Gastroesophageal sphincter (tissue), 4 donors: Measurements from ENCODE around the gene CCNK. TPM values are rescaled to one million over a fixed set of nuclear protein-coding genes. Genes with fewer than 3 reads are reported as not detected.

Source experiments
- ATAC-seq: fragments of 150-250 bp; one replicate; pipeline ENCODE4 v1.9.1; 2016; ENCODE audit warnings: mild to moderate bottlenecking, moderate library complexity
- H3K27ac ChIP-seq, 4 donors: fragments of 200-600 bp; sonication (generic) in 3 of 4; 1 replicate in 3 of 4; 2 replicates in 1 of 4; pipeline ENCODE4 v1.5.1; 2016 to 2019
- H3K27me3 ChIP-seq: fragments of 200-600 bp; sonication (generic); one replicate; pipeline ENCODE4 v1.5.1; 2019
- H3K36me3 ChIP-seq, 2 donors: fragments of 200-600 bp; sonication (generic); one replicate each; pipeline ENCODE4 v1.5.1; 2019; ENCODE audit warnings: control low read depth in 1 of 2
- H3K4me1 ChIP-seq, 3 donors: fragments of 200-600 bp; sonication (generic); 1 replicate in 2 of 3; 2 replicates in 1 of 3; pipeline ENCODE4 v1.5.1; 2016 to 2019; ENCODE audit warnings: control low read depth in 2 of 3
- H3K4me3 ChIP-seq, 2 donors: fragments of 200-600 bp; sonication (generic); one replicate each; pipeline ENCODE4 v1.5.1; 2019; ENCODE audit warnings: mild to moderate bottlenecking in 1 of 2, moderate library complexity in 1 of 2
- H3K9me3 ChIP-seq, 3 donors: fragments of 200-600 bp; sonication (generic); one replicate each; pipeline ENCODE4 v1.5.1; 2017 to 2019; ENCODE audit warnings: control low read depth in 2 of 3
- EP300 ChIP-seq: sonication (generic); formaldehyde crosslinking; IDR thresholded peaks from one replicate; pipeline ENCODE4 v1.6.1; 2017; ENCODE audit warnings: antibody characterized with exemption, mild to moderate bottlenecking
- POLR2A ChIP-seq, 2 donors: fragments of 450-650 bp; IDR thresholded peaks; one replicate each; pipeline ENCODE4 v1.6.1; 2017; ENCODE audit warnings: antibody characterized with exemption in 2 of 2, mild to moderate bottlenecking in 2 of 2, moderate library complexity in 1 of 2
- POLR2AphosphoS5 ChIP-seq: sonication (generic); formaldehyde crosslinking; IDR thresholded peaks from one replicate; pipeline ENCODE4 v1.6.1; 2017; ENCODE audit warnings: antibody characterized with exemption
- WGBS, 2 donors: methylation state at CpG; one replicate each; pipeline ENCODE4 v1.1.5; 2018; ENCODE audit warnings: low coverage in 1 of 2; 5-methylcytosine and 5-hydroxymethylcytosine counted together
- total RNA-seq, 4 donors: library from RNA; depleted of rRNA; stranded (reverse); fragments of >200 nt; gene quantifications; one replicate each; pipeline ENCODE4 v1.1.0, GENCODE V29; 2016
- TF ChIP-seq, protein P1 (sequence below), 4 experiments: fragments of 200-600 bp in 2 of 4; fragments of 450-650 bp in 2 of 4; sonication (generic) in 1 of 4; IDR thresholded peaks; one replicate each; pipeline ENCODE4 v1.5.1; 2017 to 2019; ENCODE audit warnings: antibody characterized with exemption in 4 of 4, mild to moderate bottlenecking in 2 of 4, moderate library complexity in 2 of 4

The CCNK gene
- total RNA-seq, 4 donors from 2014 or later: 17.1 to 26.8 (median 20.7) TPM

- H3K27ac ChIP-seq: peak overlapping the region in 3 of 4 donors; percentile 32 to 69 (median 59)
- H3K9me3 ChIP-seq: no peaks in the 10 kb centered on the region
- no peak for ATAC-seq
- no peaks in the 10 kb centered on the region for H3K36me3 ChIP-seq
- no peak for TF ChIP-seq POLR2AphosphoS5
- TF ChIP-seq, protein P1, sequence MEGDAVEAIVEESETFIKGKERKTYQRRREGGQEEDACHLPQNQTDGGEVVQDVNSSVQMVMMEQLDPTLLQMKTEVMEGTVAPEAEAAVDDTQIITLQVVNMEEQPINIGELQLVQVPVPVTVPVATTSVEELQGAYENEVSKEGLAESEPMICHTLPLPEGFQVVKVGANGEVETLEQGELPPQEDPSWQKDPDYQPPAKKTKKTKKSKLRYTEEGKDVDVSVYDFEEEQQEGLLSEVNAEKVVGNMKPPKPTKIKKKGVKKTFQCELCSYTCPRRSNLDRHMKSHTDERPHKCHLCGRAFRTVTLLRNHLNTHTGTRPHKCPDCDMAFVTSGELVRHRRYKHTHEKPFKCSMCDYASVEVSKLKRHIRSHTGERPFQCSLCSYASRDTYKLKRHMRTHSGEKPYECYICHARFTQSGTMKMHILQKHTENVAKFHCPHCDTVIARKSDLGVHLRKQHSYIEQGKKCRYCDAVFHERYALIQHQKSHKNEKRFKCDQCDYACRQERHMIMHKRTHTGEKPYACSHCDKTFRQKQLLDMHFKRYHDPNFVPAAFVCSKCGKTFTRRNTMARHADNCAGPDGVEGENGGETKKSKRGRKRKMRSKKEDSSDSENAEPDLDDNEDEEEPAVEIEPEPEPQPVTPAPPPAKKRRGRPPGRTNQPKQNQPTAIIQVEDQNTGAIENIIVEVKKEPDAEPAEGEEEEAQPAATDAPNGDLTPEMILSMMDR (IDR thresholded peaks at IDR 0.05): no peak
- TF ChIP-seq EP300: no peak
- no peak for TF ChIP-seq POLR2A (IDR thresholded peaks at IDR 0.05)
- H3K4me3 ChIP-seq: no peak overlapping the region
- H3K4me1 ChIP-seq: peaks cover 0 to 62% (median 13%) of the 10 kb centered on the region in 3 donors
- WGBS, 2 donors: 21 to 25% methylated on average over 7 to 8 of the region's 14 CpGs
- no peaks in the 10 kb centered on the region for H3K27me3 ChIP-seq
Measured at GRCh38 chr14:99531251-99532096, 50.3 kb downstream of the CCNK start.

DNA sequence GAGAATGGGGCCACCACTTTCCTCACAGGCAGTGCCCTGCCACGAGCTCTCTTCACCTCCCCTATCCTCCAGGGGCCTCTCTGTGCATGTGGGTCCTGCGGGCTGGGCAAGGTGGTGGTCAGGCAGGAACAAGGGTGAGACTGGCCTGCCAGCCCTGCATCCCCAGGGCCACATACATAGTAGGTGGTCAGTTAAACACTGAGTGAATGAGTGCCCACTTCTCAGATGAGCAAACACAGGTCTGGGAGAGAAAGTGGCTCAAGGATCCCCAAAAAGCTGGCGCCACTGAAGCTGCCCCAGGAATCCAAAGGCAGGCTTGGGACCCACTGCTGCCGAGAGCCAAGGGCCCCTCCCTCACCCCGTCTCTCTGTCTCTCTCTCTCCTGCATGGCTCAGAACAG, 51.1 kb downstream of the CCNK start:
- 71 to 82% methylated on average over 2 to 3 of the region's 5 CpGs for WGBS, 2 donors

DNA sequence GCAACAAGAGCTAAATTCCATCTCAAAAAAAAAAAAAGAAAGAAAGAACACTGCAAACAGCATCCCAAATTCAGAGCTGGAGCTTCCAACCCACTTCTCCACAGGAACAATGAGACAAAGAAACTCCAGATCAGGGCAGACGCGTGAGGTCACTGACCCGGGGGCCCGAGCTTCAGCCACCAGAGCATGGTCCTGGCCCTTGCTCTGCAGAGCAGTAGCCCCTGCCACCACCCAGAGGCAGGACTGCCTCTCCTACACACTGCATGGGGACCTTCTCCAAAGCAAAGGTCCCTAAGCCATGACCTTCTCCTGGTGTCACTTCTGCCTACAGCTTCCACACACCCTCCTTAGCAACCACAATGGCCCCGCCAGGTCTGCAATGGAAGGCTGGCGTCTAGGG, 53.1 kb downstream of the CCNK start:
- WGBS, 2 donors: 78 to 80% methylated on average over 4 of the region's 6 CpGs

More for the DNA sequence above, 51.1 kb downstream of the CCNK start:
- no peak for ATAC-seq
- Histone ChIP-seq H3K4me3 (no peak overlapping the region), H3K27me3 (no peaks in the 10 kb centered on the region), H3K9me3 (no peaks in the 10 kb centered on the region), H3K36me3 (no peaks in the 10 kb centered on the region), H3K4me1 (peaks cover 0 to 68% (median 17%) of the 10 kb centered on the region in 3 donors), H3K27ac (peak overlapping the region in 2 of 4 donors; percentile 39 to 69)
- no peak for TF ChIP-seq POLR2AphosphoS5
- no peak for TF ChIP-seq POLR2A (IDR thresholded peaks at IDR 0.05)
- no peak for TF ChIP-seq EP300
- TF ChIP-seq, protein P1 (IDR thresholded peaks at IDR 0.05): no peak

GRCh38 chr14:99534863-99535262, 53.7 kb downstream of the CCNK start:
- H3K27ac ChIP-seq: peak overlapping the region in 3 of 4 donors; percentile 80 to 89 (median 82)
- ATAC-seq: peak; percentile 54
- no peak overlapping the region for H3K4me3 ChIP-seq
- WGBS, 2 donors: no CpG with 5 or more reads among the region's 13 CpGs
- no peaks in the 10 kb centered on the region for H3K27me3 ChIP-seq
- peaks cover 0 to 91% (median 29%) of the 10 kb centered on the region in 3 donors for H3K4me1 ChIP-seq
- TF ChIP-seq, protein P1 (IDR thresholded peaks at IDR 0.05): peak in 2 of 4 experiments; percentile 20 to 23
- TF ChIP-seq POLR2AphosphoS5: peak; percentile 15
- no peak for TF ChIP-seq POLR2A (IDR thresholded peaks at IDR 0.05)
- TF ChIP-seq EP300: no peak
- H3K36me3 ChIP-seq: no peaks in the 10 kb centered on the region
- no peaks in the 10 kb centered on the region for H3K9me3 ChIP-seq

More for the DNA sequence above, 53.1 kb downstream of the CCNK start:
- TF ChIP-seq, protein P1 (IDR thresholded peaks at IDR 0.05): no peak
- TF ChIP-seq POLR2AphosphoS5 (no peak), POLR2A (IDR thresholded peaks at IDR 0.05) (no peak), EP300 (no peak)
- Histone ChIP-seq H3K9me3 (no peaks in the 10 kb centered on the region), H3K4me3 (no peak overlapping the region), H3K36me3 (no peaks in the 10 kb centered on the region), H3K27me3 (no peaks in the 10 kb centered on the region), H3K27ac (peak overlapping the region in 3 of 4 donors; percentile 80 to 89 (median 82)), H3K4me1 (peaks cover 0 to 88% (median 29%) of the 10 kb centered on the region in 3 donors)
- no peak for ATAC-seq
